NCI-H1092 treated with DMSO at 0.1 percent for 48 hours (cell line): ENCODE results near the gene SIGLECL1.

ENCODE experiments used
- DNase-seq: peaks from one replicate; lab custom pipeline; 2025; lab: John Stamatoyannopoulos, UW

The SIGLECL1 gene

GRCh38 chr19:51295382-51296126 is 44.7 kb downstream of the SIGLECL1 start:
- no peak for DNase-seq

DNA sequence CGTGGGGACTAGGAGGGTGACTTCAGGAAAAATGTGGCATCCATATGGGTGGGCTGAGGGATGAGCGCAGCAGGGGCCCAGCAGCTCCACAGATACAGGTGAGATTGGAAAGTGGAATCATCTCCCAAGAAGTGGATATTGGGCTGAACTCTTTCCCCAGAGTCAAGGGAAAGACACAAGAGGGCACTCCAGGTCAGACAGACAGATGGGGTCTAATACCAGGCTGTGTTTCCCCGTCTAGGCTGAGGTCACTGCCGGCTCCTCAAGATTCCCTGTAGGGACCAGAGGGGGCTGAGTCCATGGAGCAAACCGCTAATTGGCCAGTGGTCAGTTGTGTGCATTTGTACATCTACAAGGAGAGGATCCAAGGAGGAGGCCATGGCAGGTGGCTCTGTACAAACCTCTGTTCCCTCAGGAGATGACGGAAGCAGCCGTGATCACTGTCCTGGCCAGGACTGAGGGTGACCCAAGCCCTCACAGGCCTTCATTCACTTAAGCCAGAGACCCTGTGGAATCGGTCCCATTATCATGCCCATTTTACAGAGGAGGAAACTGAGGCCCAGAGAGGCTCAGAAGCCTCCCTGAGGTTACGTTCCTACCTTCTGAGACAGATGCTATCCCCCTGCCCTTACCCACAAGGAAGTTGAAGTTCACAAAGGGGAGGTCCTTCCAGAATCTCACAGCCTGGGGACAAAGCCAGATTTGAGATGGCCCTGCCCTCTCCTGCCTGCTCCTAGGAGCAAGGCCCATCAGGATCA is 45.6 kb downstream of the SIGLECL1 start:
- DNase-seq = no peak

- no peak for DNase-seq
Measured at GRCh38 chr19:51297406-51297805, 46.5 kb downstream of the SIGLECL1 start.

GRCh38 chr19:51301266-51301665 is 50.4 kb downstream of the SIGLECL1 start:
- no peak for DNase-seq

DNA sequence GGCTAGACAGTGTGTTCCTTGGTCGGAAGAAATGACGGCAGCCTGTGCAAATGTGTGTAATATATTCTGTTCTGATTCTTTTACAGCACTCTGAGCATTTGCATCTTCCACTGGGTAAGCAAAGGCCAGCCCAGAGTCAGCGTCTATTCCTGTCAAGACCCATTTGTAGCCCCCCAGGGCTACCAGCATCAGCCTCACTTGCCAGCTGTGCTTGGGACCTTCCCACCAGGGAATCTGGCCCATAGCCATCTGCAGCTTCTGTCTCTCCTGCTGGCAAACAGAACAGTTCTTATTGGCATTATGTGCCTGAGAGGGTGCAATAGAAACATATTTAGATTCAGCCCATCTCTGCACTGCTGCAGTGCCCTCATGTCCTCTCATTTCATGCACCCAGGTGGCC is 54.6 kb downstream of the SIGLECL1 start:
- no peak for DNase-seq

DNA sequence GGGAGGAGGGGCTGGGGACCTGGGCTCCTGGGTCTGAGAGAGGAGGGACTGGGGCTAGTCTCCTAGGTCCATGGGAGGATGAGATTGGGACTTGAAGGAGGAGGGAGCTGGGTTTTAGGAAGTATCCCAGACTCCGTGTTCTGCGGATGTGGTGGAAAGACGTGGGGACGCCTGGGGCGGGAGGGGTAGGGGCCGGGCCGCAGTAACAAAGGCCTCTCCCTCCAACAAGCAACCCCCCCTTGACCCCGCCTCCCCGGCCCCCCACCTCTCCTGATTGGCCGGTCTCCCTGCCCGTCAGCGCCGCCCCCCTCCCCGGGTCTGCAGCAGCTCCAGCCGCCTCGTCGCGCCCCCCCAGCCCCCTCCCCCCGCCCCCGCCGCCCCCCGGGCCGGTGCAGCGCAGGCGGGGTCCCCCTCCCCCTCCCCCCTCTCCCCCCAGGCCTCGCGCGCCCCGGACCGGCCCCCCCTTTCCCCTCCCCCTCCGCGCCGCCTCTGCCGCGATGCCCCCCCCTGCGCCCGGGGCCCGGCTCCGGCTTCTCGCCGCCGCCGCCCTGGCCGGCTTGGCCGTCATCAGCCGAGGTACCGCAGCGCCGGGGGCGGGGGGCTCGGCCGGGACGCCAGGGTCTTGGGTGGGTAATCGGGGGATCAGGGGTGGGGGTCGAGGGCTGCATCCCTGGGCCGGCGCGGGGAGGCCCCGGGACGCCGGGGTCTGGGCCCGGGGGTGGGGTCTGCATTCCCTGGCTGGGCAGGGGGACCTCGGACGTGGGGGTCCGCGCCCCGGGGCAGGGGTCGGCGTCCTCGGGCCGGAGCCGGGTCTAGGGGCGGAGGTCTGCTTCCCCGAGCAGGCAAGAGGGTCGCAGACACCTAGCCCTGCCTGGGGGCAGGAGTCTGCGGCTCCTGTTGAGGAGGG is 60.7 kb downstream of the SIGLECL1 start, which contains the start of gene IGLON5:
TSS of gene IGLON5 (plus strand) at position 294 of the 907 bp plus-strand sequence. CDS start at position 498, 204 bp downstream.
- no peak for DNase-seq

GRCh38 chr19:51316688-51317087 is 65.8 kb downstream of the SIGLECL1 start:
- DNase-seq = no peak

DNA sequence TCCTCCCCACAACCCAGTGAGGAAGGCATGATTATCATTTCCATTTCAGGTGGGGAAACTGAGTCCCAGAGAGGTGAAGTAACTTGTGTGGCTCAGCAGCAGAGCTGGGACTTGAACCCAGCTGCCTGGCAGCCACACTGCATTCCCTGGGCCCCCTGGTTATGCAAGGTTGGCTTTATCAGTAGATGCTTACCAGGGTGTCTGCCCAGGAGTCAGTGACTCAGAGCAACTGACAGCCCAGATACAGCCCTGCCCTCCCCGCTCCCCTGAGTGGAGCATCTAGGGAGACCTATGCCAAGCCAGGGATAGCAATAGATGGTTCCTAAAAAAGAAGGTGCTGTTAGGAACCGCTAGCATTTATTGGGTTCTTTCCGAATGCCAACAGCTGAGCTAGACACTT is 66.5 kb downstream of the SIGLECL1 start:
- DNase-seq = no peak

DNA sequence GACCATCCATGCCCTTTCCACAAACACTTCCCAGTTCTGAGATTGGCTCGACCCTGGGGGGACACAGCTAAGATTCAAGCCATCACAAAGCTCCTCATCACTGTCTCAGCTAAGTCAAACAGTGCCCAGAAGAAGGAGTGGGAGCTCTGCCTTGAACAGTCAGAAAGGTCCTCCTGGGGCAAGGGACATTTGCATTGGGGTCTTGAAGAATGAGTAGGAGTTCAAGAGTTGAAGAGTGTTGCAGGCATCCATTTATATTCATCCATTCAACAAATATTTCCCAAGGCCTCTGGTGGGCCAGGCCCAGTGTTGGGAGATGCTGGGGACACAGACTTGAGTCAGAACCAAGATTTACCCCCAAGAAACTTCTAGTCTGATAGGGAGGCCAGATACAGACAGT is 67.1 kb downstream of the SIGLECL1 start:
- DNase-seq = no peak
